Measurements from ENCODE around the gene AIP.

AIP gene

GRCh38 chr11:67538306-67538705 lies 55.5 kb downstream of the AIP start:
- no peak for DNase-seq

GRCh38 chr11:67538823-67539505 lies 56.1 kb downstream of the AIP start:
- no peak for DNase-seq

GRCh38 chr11:67539550-67539949 lies 56.7 kb downstream of the AIP start:
- no peak for DNase-seq

All from NCI-H446 (cell line).